HG03196 (cell line): Measurements from ENCODE around the gene LRRC47.

Experiments used
- ATAC-seq: cut with Tn5 transposase; IDR thresholded peaks from one replicate; pipeline ENCODE4 v1.9.1; 2021; ENCODE audit not compliant: unreplicated experiment

LRRC47 gene

GRCh38 chr1:3733883-3734589 is 62.3 kb downstream of the LRRC47 start:
- no peak for ATAC-seq

- ATAC-seq: no peak
Measured at GRCh38 chr1:3733094-3733882, 63.0 kb downstream of the LRRC47 start.

GRCh38 chr1:3732434-3733093 is 63.7 kb downstream of the LRRC47 start:
- no peak for ATAC-seq

GRCh38 chr1:3731583-3732433 is 64.5 kb downstream of the LRRC47 start:
- no peak for ATAC-seq

GRCh38 chr1:3730543-3731247 is 65.6 kb downstream of the LRRC47 start:
- ATAC-seq: no peak

- no peak for ATAC-seq
Measured at GRCh38 chr1:3729594-3730542, 66.4 kb downstream of the LRRC47 start.
